ENCODE results near the gene NEK6. TPM values are rescaled to one million over a fixed set of nuclear protein-coding genes. Genes with fewer than 3 reads are reported as not detected.

NEK6 gene
- total and polyA plus RNA-seq, 9 of the 15 experiments (the other 6 are each of a cell fraction or from before 2014, with no cell fraction given), result 3.1 to 19.0 (median 8.4) TPM

GRCh38 chr9:124259158-124259808 lies 1.5 kb downstream of the NEK6 start (continued):
- TF ChIP-seq RBBP5 (IDR thresholded peaks at IDR 0.05; ENCODE audit: borderline replicate concordance, insufficient read depth, low read length, poor library complexity, severe bottlenecking) (no peak), BRF2 (IDR thresholded peaks at IDR 0.05; ENCODE audit: borderline replicate concordance, insufficient read depth, insufficient read length) (no peak), CHD7 (IDR thresholded peaks at IDR 0.05; ENCODE audit: low read depth, low read length) (no peak), ZBTB11 (CRISPR knock-in tag; IDR thresholded peaks at IDR 0.05) (0 out of 6 replicates have a peak, but pooled peaks of 1 of the 3 experiments have one; percentile 32)

All from K562 (cell line).